ENCODE data around the gene ULBP1.
"Not testable (repeated sequence)": the region's sequence is repeated elsewhere in the genome, so short reads cannot be mapped to it uniquely, and the experiment has no call there.

- not testable (repeated sequence) for TF ChIP-seq POLR2AphosphoS5 (IDR thresholded peaks at IDR 0.05; ENCODE audit: borderline replicate concordance, low read depth, low read length); EZH2 (IDR thresholded peaks at IDR 0.05)
Measured at GRCh38 chr6:149954984-149955653, 8.6 kb upstream of the ULBP1 start.

All from SK-N-MC (cell line).